ENCODE data around the gene WDR54. TPM values are rescaled to one million over a fixed set of nuclear protein-coding genes. Genes with fewer than 3 reads are reported as not detected.

The WDR54 gene
- total RNA-seq, 1 donor from 2014 or later: 8.4 TPM

DNA sequence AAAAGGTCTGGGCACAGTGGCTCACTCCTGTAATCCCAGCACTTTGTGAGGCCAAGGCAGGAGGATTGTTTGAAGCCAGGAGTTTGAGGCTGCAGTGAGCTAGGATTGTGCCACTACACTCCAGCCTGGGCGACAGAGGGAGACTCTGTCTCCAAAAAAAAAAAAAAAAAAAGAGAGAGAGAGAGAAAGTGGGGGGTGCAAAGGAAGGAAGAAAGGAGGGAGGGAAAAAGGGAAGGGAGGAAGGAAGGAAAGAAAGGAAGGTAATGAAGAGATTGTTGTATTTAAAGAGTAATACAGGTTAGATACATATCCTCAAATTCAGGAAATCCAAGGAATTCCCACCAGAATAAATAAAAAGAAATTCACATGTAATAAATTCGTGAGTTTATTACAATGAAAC lies 19.6 kb upstream of the WDR54 start:
- no peak for ATAC-seq
- TF ChIP-seq, protein P1, sequence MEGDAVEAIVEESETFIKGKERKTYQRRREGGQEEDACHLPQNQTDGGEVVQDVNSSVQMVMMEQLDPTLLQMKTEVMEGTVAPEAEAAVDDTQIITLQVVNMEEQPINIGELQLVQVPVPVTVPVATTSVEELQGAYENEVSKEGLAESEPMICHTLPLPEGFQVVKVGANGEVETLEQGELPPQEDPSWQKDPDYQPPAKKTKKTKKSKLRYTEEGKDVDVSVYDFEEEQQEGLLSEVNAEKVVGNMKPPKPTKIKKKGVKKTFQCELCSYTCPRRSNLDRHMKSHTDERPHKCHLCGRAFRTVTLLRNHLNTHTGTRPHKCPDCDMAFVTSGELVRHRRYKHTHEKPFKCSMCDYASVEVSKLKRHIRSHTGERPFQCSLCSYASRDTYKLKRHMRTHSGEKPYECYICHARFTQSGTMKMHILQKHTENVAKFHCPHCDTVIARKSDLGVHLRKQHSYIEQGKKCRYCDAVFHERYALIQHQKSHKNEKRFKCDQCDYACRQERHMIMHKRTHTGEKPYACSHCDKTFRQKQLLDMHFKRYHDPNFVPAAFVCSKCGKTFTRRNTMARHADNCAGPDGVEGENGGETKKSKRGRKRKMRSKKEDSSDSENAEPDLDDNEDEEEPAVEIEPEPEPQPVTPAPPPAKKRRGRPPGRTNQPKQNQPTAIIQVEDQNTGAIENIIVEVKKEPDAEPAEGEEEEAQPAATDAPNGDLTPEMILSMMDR (IDR thresholded peaks at IDR 0.05): no peak
- intact Hi-C loops (cut with DNase I): no loop called here

DNA sequence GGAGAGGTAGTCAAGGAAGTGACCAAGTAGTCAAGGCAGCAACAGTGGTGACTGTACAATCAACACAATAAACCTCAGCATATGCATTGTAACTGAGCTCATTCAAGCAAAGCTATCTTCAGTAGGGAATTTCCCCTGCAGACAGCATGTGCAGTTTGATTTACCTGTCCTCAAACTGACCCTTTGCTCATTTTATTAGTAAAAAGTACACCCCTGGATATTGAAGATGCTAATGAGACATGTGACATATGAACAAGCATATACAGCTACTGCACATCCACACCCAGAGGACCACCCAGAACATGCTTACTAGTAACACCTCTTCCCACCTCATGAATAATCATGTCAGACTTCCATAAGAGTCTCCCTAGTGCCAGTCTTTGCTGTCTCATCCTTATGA lies 15.5 kb upstream of the WDR54 start:
- intact Hi-C loops (cut with DNase I): no loop called here
- DNase-seq: no peak
- Histone ChIP-seq H3K9me3 (no peaks in the 10 kb centered on the region), H3K27me3 (no peaks in the 10 kb centered on the region), H3K4me1 (no peaks in the 10 kb centered on the region), H3K4me3 (no peak overlapping the region), H3K36me3 (no peaks in the 10 kb centered on the region), H3K27ac (no peak overlapping the region)
- no peak for ATAC-seq
- TF ChIP-seq, protein P1 (IDR thresholded peaks at IDR 0.05): no peak

More for the DNA sequence above, 19.6 kb upstream of the WDR54 start:
- Histone ChIP-seq H3K4me3 (no peak overlapping the region), H3K36me3 (no peaks in the 10 kb centered on the region), H3K9me3 (no peaks in the 10 kb centered on the region), H3K4me1 (no peaks in the 10 kb centered on the region), H3K27ac (no peak overlapping the region), H3K27me3 (no peaks in the 10 kb centered on the region)
- DNase-seq: no peak

DNA sequence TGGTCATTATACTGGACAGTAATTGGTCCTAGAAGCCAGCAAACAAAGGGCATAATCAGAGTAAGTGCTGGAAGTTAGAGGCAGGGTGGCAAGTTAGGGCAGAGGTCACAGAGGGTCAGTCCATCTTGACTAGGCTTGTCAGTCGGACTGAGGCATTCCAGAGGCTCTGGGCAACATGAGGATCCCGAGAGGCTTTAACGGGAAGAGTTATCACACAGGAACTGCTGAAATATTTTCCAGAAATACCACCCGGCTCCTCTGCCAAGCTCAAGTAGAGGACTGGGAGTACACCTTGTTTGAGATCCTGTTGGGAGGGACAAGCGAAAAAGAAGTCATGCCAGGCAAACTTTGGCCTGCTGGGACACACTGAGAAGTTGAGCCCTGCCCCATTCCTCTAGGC lies 13.8 kb upstream of the WDR54 start:
- H3K4me1 ChIP-seq: no peaks in the 10 kb centered on the region
- H3K27me3 ChIP-seq: no peaks in the 10 kb centered on the region
- TF ChIP-seq, protein P1 (IDR thresholded peaks at IDR 0.05): no peak
- intact Hi-C loops (cut with DNase I): no loop called here
- no peak overlapping the region for H3K4me3 ChIP-seq
- DNase-seq (no peak), ATAC-seq (no peak)
- no peaks in the 10 kb centered on the region for H3K36me3 ChIP-seq
- no peak overlapping the region for H3K27ac ChIP-seq
- H3K9me3 ChIP-seq: no peaks in the 10 kb centered on the region

DNA sequence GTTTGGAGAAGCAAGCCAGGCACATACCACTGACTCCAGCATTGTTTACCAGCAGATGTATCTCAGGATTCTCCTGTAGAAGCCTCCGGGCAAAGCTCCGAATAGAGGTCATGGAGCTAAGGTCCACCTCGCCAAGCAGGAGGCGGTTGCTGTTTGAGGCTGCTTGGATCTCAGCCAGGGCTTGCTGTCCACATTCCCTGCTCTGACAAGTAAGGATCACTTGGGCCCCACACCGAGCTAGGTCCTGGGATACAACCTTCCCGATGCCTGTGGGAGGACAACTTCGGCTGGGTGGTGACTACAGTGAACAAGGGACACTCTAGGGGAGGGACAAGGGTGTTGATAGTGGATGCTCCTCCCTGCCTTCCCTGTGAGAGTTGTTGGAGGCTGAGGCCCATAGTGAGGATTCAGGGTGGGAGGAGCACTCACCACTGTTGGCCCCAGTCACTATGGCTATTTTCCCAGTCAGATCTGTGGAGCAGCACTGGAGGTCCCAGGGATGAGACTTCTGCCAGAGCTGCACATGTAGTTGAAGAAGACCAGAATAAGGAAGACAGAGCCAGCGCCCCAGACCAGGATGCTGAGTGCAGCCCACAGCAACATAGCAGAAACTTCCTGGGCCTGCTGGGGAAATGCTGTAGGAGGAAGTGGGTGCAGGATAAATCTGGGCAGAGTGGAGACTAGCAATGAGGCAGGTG lies 8.4 kb upstream of the WDR54 start:
- DNase-seq: no peak

DNA sequence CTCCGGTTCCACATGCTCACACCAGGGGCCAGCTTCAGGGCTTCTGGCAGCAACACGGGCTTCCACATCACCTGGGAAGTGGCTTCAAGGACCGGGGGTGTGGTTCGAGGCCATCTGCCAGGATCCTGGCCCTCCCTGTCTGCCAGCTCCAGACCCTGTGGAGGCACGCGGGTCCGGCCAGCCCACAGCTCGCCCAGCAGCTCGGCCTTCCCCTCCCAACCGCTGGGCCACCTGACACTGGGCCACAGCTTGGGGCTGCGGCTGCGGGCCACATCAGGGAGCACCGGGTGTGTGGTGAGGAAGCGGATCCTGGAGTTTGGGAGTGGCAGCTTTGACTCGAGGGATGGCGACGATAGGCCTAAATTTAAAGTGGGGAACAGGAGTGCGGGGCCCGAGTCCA lies 7.1 kb upstream of the WDR54 start:
- DNase-seq (no peak), ATAC-seq (peak; percentile 8)
- H3K9me3 ChIP-seq: no peaks in the 10 kb centered on the region
- peaks cover 17% of the 10 kb centered on the region for H3K4me1 ChIP-seq
- TF ChIP-seq, protein P1 (IDR thresholded peaks at IDR 0.05): no peak
- H3K36me3 ChIP-seq: no peaks in the 10 kb centered on the region
- H3K27me3 ChIP-seq: no peaks in the 10 kb centered on the region
- intact Hi-C loops (cut with DNase I): no loop called here
- no peak overlapping the region for H3K27ac ChIP-seq
- peak overlapping the region; percentile 69 for H3K4me3 ChIP-seq

More for the DNA sequence above, 8.4 kb upstream of the WDR54 start:
- Histone ChIP-seq H3K27me3 (no peaks in the 10 kb centered on the region), H3K27ac (no peak overlapping the region), H3K9me3 (no peaks in the 10 kb centered on the region), H3K4me1 (peaks cover 17% of the 10 kb centered on the region), H3K4me3 (no peak overlapping the region), H3K36me3 (no peaks in the 10 kb centered on the region)
- ATAC-seq: no peak
- TF ChIP-seq, protein P1 (IDR thresholded peaks at IDR 0.05): no peak
- intact Hi-C loops (cut with DNase I): no loop called here
